GM19238 (cell line): ENCODE results near the gene STOM.
"Not testable (repeated sequence)": the region's sequence is repeated elsewhere in the genome, so short reads cannot be mapped to it uniquely, and the experiment has no call there.

Experiments
- DNase-seq: peaks from one replicate; pipeline ENCODE4 v3.0.0; 2011; ENCODE audit warnings: low spot score; ENCODE audit not compliant: insufficient read length

Gene STOM

GRCh38 chr9:121301881-121302286, 68.2 kb downstream of the STOM start:
- no peak for DNase-seq

- DNase-seq, result no peak
Observed at GRCh38 chr9:121300283-121301119, 69.5 kb downstream of the STOM start.

GRCh38 chr9:121299467-121300282, 70.4 kb downstream of the STOM start:
- peak; percentile 35 for DNase-seq

- DNase-seq, result no peak
Observed at GRCh38 chr9:121298689-121299466, 71.2 kb downstream of the STOM start.

- DNase-seq, result no peak
Observed at GRCh38 chr9:121298016-121298538, 72.0 kb downstream of the STOM start.

GRCh38 chr9:121297389-121297788, 72.7 kb downstream of the STOM start:
- no peak for DNase-seq

GRCh38 chr9:121296213-121297127, 73.6 kb downstream of the STOM start:
- no peak for DNase-seq

GRCh38 chr9:121295662-121296191, 74.3 kb downstream of the STOM start:
- no peak for DNase-seq

- DNase-seq, result no peak
Observed at GRCh38 chr9:121294866-121295661, 75.0 kb downstream of the STOM start.

- DNase-seq, result no peak
Observed at GRCh38 chr9:121294151-121294743, 75.8 kb downstream of the STOM start.

GRCh38 chr9:121292801-121293241, 77.2 kb downstream of the STOM start:
- no peak for DNase-seq

GRCh38 chr9:121292051-121292450, 78.0 kb downstream of the STOM start:
- DNase-seq, result no peak

GRCh38 chr9:121291536-121291935, 78.5 kb downstream of the STOM start:
- DNase-seq, result not testable (repeated sequence)

GRCh38 chr9:121289772-121290370, 80.2 kb downstream of the STOM start:
- no peak for DNase-seq

GRCh38 chr9:121289026-121289771, 80.9 kb downstream of the STOM start:
- DNase-seq, result no peak
